GM23248 (cell line): ENCODE measurements around the gene ST6GALNAC4. TPM values are rescaled to one million over a fixed set of nuclear protein-coding genes. Genes with fewer than 3 reads are reported as not detected.

Experiments used
- DNase-seq: peaks from one replicate; pipeline ENCODE4 v3.0.0-alpha.2; 2015
- H2AFZ ChIP-seq: fragments of 200-600 bp; sonication (generic); 2 replicates; pipeline ENCODE4 v1.6.1; 2016; ENCODE audit warnings: antibody characterized with exemption
- H3F3A ChIP-seq: fragments of 200-600 bp; sonication (generic); 2 replicates; pipeline ENCODE4 v1.6.1; 2016; ENCODE audit warnings: mild to moderate bottlenecking, antibody characterized with exemption, mixed run types; ENCODE audit not compliant: insufficient read depth
- H3K27ac ChIP-seq: fragments of 200-600 bp; sonication (generic); 2 replicates; pipeline ENCODE4 v1.5.1; 2016; ENCODE audit warnings: mild to moderate bottlenecking
- H3K27me3 ChIP-seq: fragments of 200-600 bp; sonication (generic); replicated peaks from 2 replicates; pipeline ENCODE4 v1.6.1; 2016; ENCODE audit warnings: mild to moderate bottlenecking; ENCODE audit not compliant: insufficient read depth
- H3K36me3 ChIP-seq: fragments of 200-600 bp; sonication (generic); 2 replicates; pipeline ENCODE4 v1.6.1; 2016; ENCODE audit warnings: low read depth, mild to moderate bottlenecking
- H3K4me1 ChIP-seq: fragments of 200-600 bp; sonication (generic); 2 replicates; pipeline ENCODE4 v1.6.1; 2016; ENCODE audit warnings: mild to moderate bottlenecking; ENCODE audit not compliant: insufficient read depth
- H3K4me2 ChIP-seq: fragments of 200-600 bp; sonication (generic); one replicate; pipeline ENCODE4 v1.6.1; 2016; ENCODE audit warnings: mild to moderate bottlenecking; ENCODE audit not compliant: unreplicated experiment
- H3K4me3 ChIP-seq: fragments of 200-600 bp; sonication (generic); 2 replicates; pipeline ENCODE4 v1.5.1; 2016; ENCODE audit warnings: mild to moderate bottlenecking
- H3K79me2 ChIP-seq: fragments of 200-600 bp; sonication (generic); 2 replicates; pipeline ENCODE4 v1.6.1; 2016; ENCODE audit warnings: mild to moderate bottlenecking; ENCODE audit not compliant: insufficient read depth
- H3K9ac ChIP-seq: fragments of 200-600 bp; sonication (generic); 2 replicates; pipeline ENCODE4 v1.6.1; 2016; ENCODE audit warnings: mild to moderate bottlenecking
- H3K9me2 ChIP-seq: fragments of 200-600 bp; sonication (generic); 2 replicates; pipeline ENCODE4 v1.6.1; 2016; ENCODE audit warnings: mixed run types, mild to moderate bottlenecking, moderate library complexity; ENCODE audit not compliant: insufficient read depth
- H3K9me3 ChIP-seq: fragments of 200-600 bp; sonication (generic); one replicate; pipeline ENCODE4 v1.6.1; 2017; ENCODE audit warnings: low read depth
- H4K20me1 ChIP-seq: fragments of 200-600 bp; sonication (generic); 2 replicates; pipeline ENCODE4 v1.6.0; 2016; ENCODE audit not compliant: insufficient read depth
- EZH2 ChIP-seq: fragments of 200-600 bp; sonication (generic); IDR thresholded peaks from 2 replicates; pipeline ENCODE4 v1.6.1; 2018; ENCODE audit warnings: antibody characterized with exemption, mild to moderate bottlenecking; ENCODE audit not compliant: insufficient read depth, poor library complexity, severe bottlenecking
- EZH2phosphoT487 ChIP-seq: fragments of 200-600 bp; sonication (generic); IDR thresholded peaks from 2 replicates; pipeline ENCODE4 v1.6.1; 2018; ENCODE audit warnings: antibody characterized with exemption, moderate library complexity, mild to moderate bottlenecking, low read depth; ENCODE audit not compliant: insufficient read depth
- WGBS, 2 experiments: methylation state at CpG; one replicate each; pipeline ENCODE4 v1.1.6; 2015 to 2017; ENCODE audit warnings: low lambda C conversion rate in 2 of 2, low coverage in 1 of 2; ENCODE audit errors: missing lambda C conversion rate in 2 of 2; 5-methylcytosine and 5-hydroxymethylcytosine counted together
- in situ Hi-C: fragments of 300-500 bp; cut with MboI; formaldehyde crosslinking; loops from 2 replicates; pipeline ENCODE4 v1.15.0; 2020
- microRNA-seq: library from miRNA; unstranded; fragments of <30 nt; microRNA quantifications from one replicate; pipeline ENCODE4, GENCODE V29; 2016; ENCODE audit warnings: borderline number of aligned reads
- polyA plus RNA-seq: library from polyadenylated mRNA; unstranded; fragments of >200 nt; fragmentation: Nextera tagmentation; extraction: Ambion mirVana; gene quantifications from 2 replicates; pipeline ENCODE4 v1.2.1, GENCODE V29; 2016
- small RNA-seq: library from RNA; depleted of rRNA; stranded (forward); fragments of <200 nt; gene quantifications from one replicate; pipeline ENCODE3, GENCODE V24; 2014; ENCODE audit warnings: low read depth, low replicate concordance
- total RNA-seq: library from RNA; depleted of rRNA; stranded (reverse); fragments of >200 nt; shearing (Covaris generic); gene quantifications from 2 replicates; pipeline ENCODE4 v1.2.3, GENCODE V29; 2014; rRNA removed

The ST6GALNAC4 gene
- total and polyA plus RNA-seq, 2 experiments from 2014 or later, result 33.7 to 61.0 TPM

GRCh38 chr9:127858041-127858512 is 58.8 kb downstream of the ST6GALNAC4 start:
- in situ Hi-C loops, result no loop called here
- H3K36me3 ChIP-seq, result no peaks in the 10 kb centered on the region
- DNase-seq, result peak; percentile 23
- H3K4me3 ChIP-seq, result no peak overlapping the region
- 0 out of 2 replicates have a peak, but pooled peaks cover 3% of the 10 kb centered on the region for H3K4me1 ChIP-seq
- no peak overlapping the region for H3K9ac ChIP-seq
- no peaks in the 10 kb centered on the region; the same call in 1 of the 2 replicates for H3F3A ChIP-seq
- H3K27ac ChIP-seq, result no peak overlapping the region
- no peak overlapping the region for H3K4me2 ChIP-seq
- no peaks in the 10 kb centered on the region for H4K20me1 ChIP-seq
- no peaks in the 10 kb centered on the region for H3K9me2 ChIP-seq
- H2AFZ ChIP-seq, result no peak overlapping the region
- WGBS, 2 experiments, result 69 to 74% methylated on average over 10 to 12 of the region's 12 CpGs
- no peak for TF ChIP-seq EZH2phosphoT487
- TF ChIP-seq EZH2, result no peak
- no peaks in the 10 kb centered on the region for H3K9me3 ChIP-seq
- H3K27me3 ChIP-seq, result no peaks in the 10 kb centered on the region
- H3K79me2 ChIP-seq, result peaks cover 13% of the 10 kb centered on the region

Small RNAs within 50 kb of the gene (microRNA-seq; reads per million reads assigned to microRNA genes)
- not detected for gene MIR4672

Small RNAs within 50 kb of the gene (small RNA-seq; reads per million reads assigned to genes)
- gene MIR4672, result not detected

Other genes starting within 250 kb of the ST6GALNAC4 start
- not detected in 2 replicates for gene CFAP157, start 210.1 kb downstream of the ST6GALNAC4 start, total RNA-seq
- gene CFAP157, start 210.1 kb downstream of the ST6GALNAC4 start, polyA plus RNA-seq, result 0.43 and 0.55 TPM in 2 replicates
- 23.1 and 33.1 TPM in 2 replicates for gene PTRH1, start 201.4 kb downstream of the ST6GALNAC4 start, total RNA-seq
- gene PTRH1, start 201.4 kb downstream of the ST6GALNAC4 start, polyA plus RNA-seq, result 34.3 and 40.3 TPM in 2 replicates
- gene TTC16, start 201.0 kb downstream of the ST6GALNAC4 start, total RNA-seq, result not detected in 2 replicates
- 0.05 and 0.06 TPM in 2 replicates for gene TTC16, start 201.0 kb downstream of the ST6GALNAC4 start, polyA plus RNA-seq
- 2.9 and 9.0 TPM in 2 replicates for gene TOR2A, start 181.7 kb downstream of the ST6GALNAC4 start, total RNA-seq
- 9.2 and 10.3 TPM in 2 replicates for gene TOR2A, start 181.7 kb downstream of the ST6GALNAC4 start, polyA plus RNA-seq
- gene SH2D3C, start 138.4 kb downstream of the ST6GALNAC4 start, total RNA-seq, result not detected in 2 replicates
- not detected in 2 replicates for gene SH2D3C, start 138.4 kb downstream of the ST6GALNAC4 start, polyA plus RNA-seq
- gene CDK9, start 131.0 kb downstream of the ST6GALNAC4 start, total RNA-seq, result 43.7 and 59.8 TPM in 2 replicates
- gene CDK9, start 131.0 kb downstream of the ST6GALNAC4 start, polyA plus RNA-seq, result 58.9 and 59.7 TPM in 2 replicates
- gene FPGS, start 114.2 kb downstream of the ST6GALNAC4 start, total RNA-seq, result 67.7 and 80.4 TPM in 2 replicates
- gene FPGS, start 114.2 kb downstream of the ST6GALNAC4 start, polyA plus RNA-seq, result 60.2 and 71.4 TPM in 2 replicates
- gene ENG, start 62.4 kb downstream of the ST6GALNAC4 start, total RNA-seq, result 54.5 and 57.4 TPM in 2 replicates
- 226 and 232 TPM in 2 replicates for gene ENG, start 62.4 kb downstream of the ST6GALNAC4 start, polyA plus RNA-seq
- gene AK1, start 39.4 kb downstream of the ST6GALNAC4 start, total RNA-seq, result 51.8 and 52.9 TPM in 2 replicates
- gene AK1, start 39.4 kb downstream of the ST6GALNAC4 start, polyA plus RNA-seq, result 157 and 159 TPM in 2 replicates
- 78.8 and 88.0 TPM in 2 replicates for gene ST6GALNAC6, start 17.4 kb downstream of the ST6GALNAC4 start, total RNA-seq
- gene ST6GALNAC6, start 17.4 kb downstream of the ST6GALNAC4 start, polyA plus RNA-seq, result 81.1 and 82.0 TPM in 2 replicates
- 5.5 and 16.6 TPM in 2 replicates for gene PIP5KL1, start 13.7 kb upstream of the ST6GALNAC4 start, total RNA-seq
- gene PIP5KL1, start 13.7 kb upstream of the ST6GALNAC4 start, polyA plus RNA-seq, result 8.8 and 9.4 TPM in 2 replicates
- gene DPM2, start 20.8 kb upstream of the ST6GALNAC4 start, total RNA-seq, result 27.0 and 33.3 TPM in 2 replicates
- gene DPM2, start 20.8 kb upstream of the ST6GALNAC4 start, polyA plus RNA-seq, result 62.8 and 66.5 TPM in 2 replicates
- gene EEIG1, start 63.9 kb upstream of the ST6GALNAC4 start, total RNA-seq, result 6.1 and 29.6 TPM in 2 replicates
- gene EEIG1, start 63.9 kb upstream of the ST6GALNAC4 start, polyA plus RNA-seq, result 8.9 and 9.3 TPM in 2 replicates
- gene NAIF1, start 150.3 kb upstream of the ST6GALNAC4 start, total RNA-seq, result 5.6 and 9.5 TPM in 2 replicates
- 4.8 and 8.9 TPM in 2 replicates for gene NAIF1, start 150.3 kb upstream of the ST6GALNAC4 start, polyA plus RNA-seq
- 17.6 and 20.2 TPM in 2 replicates for gene SLC25A25, start 151.2 kb upstream of the ST6GALNAC4 start, total RNA-seq
- 7.5 and 8.2 TPM in 2 replicates for gene SLC25A25, start 151.2 kb upstream of the ST6GALNAC4 start, polyA plus RNA-seq
- 68.6 and 68.9 TPM in 2 replicates for gene PTGES2, start 210.7 kb upstream of the ST6GALNAC4 start, total RNA-seq
- gene PTGES2, start 210.7 kb upstream of the ST6GALNAC4 start, polyA plus RNA-seq, result 63.3 and 70.3 TPM in 2 replicates
- gene LCN2, start 232.4 kb upstream of the ST6GALNAC4 start, total RNA-seq, result not detected in 2 replicates
- not detected in 2 replicates for gene LCN2, start 232.4 kb upstream of the ST6GALNAC4 start, polyA plus RNA-seq
- 229 and 315 TPM in 2 replicates for gene BBLN, start 243.2 kb upstream of the ST6GALNAC4 start, total RNA-seq
- 137 and 142 TPM in 2 replicates for gene BBLN, start 243.2 kb upstream of the ST6GALNAC4 start, polyA plus RNA-seq